K562 (cell line): ENCODE results near the gene KTN1. TPM values are rescaled to one million over a fixed set of nuclear protein-coding genes. Genes with fewer than 3 reads are reported as not detected.

ENCODE experiments used
- ATAC-seq: fragments of 200-7000 bp; cut with Tn5 transposase; 3 replicates; pipeline ENCODE4 v1.9.1; 2020; ENCODE audit warnings: moderate library complexity
- BruUV-seq: library from RNA; stranded (reverse); fragments of 400-500 nt; replicated peaks from 2 replicates; lab custom pipeline; 2021; lab: Mats Ljungman, UMichigan
- CTCF ChIA-PET: fragments of 300-600 bp; formaldehyde crosslinking; extraction: SDS; loops from one replicate; lab custom pipeline; 2021; ENCODE audit warnings: low intra/inter-chr PET ratio; lab: Yijun Ruan, JAX
- POLR2A ChIA-PET: fragments of 300-600, 350-650 bp; sonication (Branson Sonifier 250); formaldehyde crosslinking; extraction: SDS; loops from one replicate; lab custom pipeline; 2021; ENCODE audit warnings: antibody characterized with exemption, inconsistent platforms; lab: Yijun Ruan, JAX
- DNase-seq, 4 experiments: peaks; one replicate each; pipeline versions ENCODE4 v3.0.0 to v3.0.0-alpha.2; 2011 to 2018; ENCODE audit warnings: low spot score in 3 of 4, mixed read lengths in 3 of 4; ENCODE audit errors: extremely low read depth in 1 of 4
- FAIRE-seq: peaks from 2 replicates; lab custom pipeline; 2011; peaks lifted over from hg19 to GRCh38; lab: Jason Lieb, UNC
- H2AFZ ChIP-seq: 2 replicates; pipeline ENCODE4 v1.6.0; 2011; ENCODE audit warnings: low read depth, low read length, control low read depth, inconsistent platforms
- H3K27ac ChIP-seq: fragments of 200-600 bp; 3 replicates; pipeline ENCODE4 v1.8.0; 2011; ENCODE audit warnings: low read depth, mild to moderate bottlenecking, control low read depth, inconsistent platforms, low read length, moderate library complexity, mixed read lengths; ENCODE audit errors: extremely low read depth
- H3K27me3 ChIP-seq, 2 experiments: fragments of 300-600 bp in 1 of 2; 2 replicates in 1 of 2; 3 replicates in 1 of 2; pipeline versions ENCODE4 v1.6.0 to v1.8.0; 2011; ENCODE audit warnings: inconsistent platforms in 2 of 2, low read length in 2 of 2, mild to moderate bottlenecking in 1 of 2, mixed read lengths in 1 of 2, moderate library complexity in 1 of 2; ENCODE audit not compliant: control insufficient read depth in 2 of 2, insufficient read depth in 2 of 2
- H3K36me3 ChIP-seq: fragments of 300-600 bp; 3 replicates; pipeline ENCODE4 v1.8.0; 2011; ENCODE audit warnings: mild to moderate bottlenecking, low read length, inconsistent platforms; ENCODE audit not compliant: control insufficient read depth, insufficient read depth
- H3K4me1 ChIP-seq, 2 experiments: fragments of 200-600 bp in 1 of 2; replicated peaks in 1 of 2; 2 replicates in 1 of 2; 3 replicates in 1 of 2; pipeline versions ENCODE4 v1.5.1 to v1.8.0; 2011; ENCODE audit warnings: inconsistent platforms in 2 of 2, low read length in 2 of 2, mild to moderate bottlenecking in 1 of 2, mixed read lengths in 1 of 2, moderate library complexity in 1 of 2; ENCODE audit not compliant: control insufficient read depth in 2 of 2, insufficient read depth in 2 of 2
- H3K4me2 ChIP-seq: 2 replicates; pipeline ENCODE4 v1.6.1; 2011; ENCODE audit warnings: low read length, control low read depth, inconsistent platforms, mixed read lengths; ENCODE audit not compliant: insufficient read depth
- H3K4me3 ChIP-seq: fragments of 200-600 bp; sonication (generic), shearing (Covaris generic); 2 replicates; pipeline ENCODE4 v1.5.1; 2016; ENCODE audit warnings: control low read depth, inconsistent platforms
- H3K79me2 ChIP-seq: fragments of 200-600 bp; 3 replicates; pipeline ENCODE4 v1.8.0; 2011; ENCODE audit warnings: low read length, inconsistent platforms; ENCODE audit not compliant: control insufficient read depth, insufficient read depth
- H3K9ac ChIP-seq, 2 experiments: 2 replicates each; pipeline versions ENCODE4 v1.6.0 to v1.6.1; 2011; ENCODE audit warnings: low read depth in 2 of 2, low read length in 2 of 2, control low read depth in 1 of 2, inconsistent platforms in 1 of 2, mild to moderate bottlenecking in 1 of 2, mixed read lengths in 1 of 2; ENCODE audit not compliant: insufficient read depth in 1 of 2
- H3K9me1 ChIP-seq: one replicate; pipeline ENCODE4 v1.6.0; 2011; ENCODE audit warnings: inconsistent platforms, mild to moderate bottlenecking, low read length, moderate library complexity; ENCODE audit not compliant: control insufficient read depth, insufficient read depth
- H3K9me3 ChIP-seq: replicated peaks from 2 replicates; pipeline ENCODE4 v1.5.1; 2011; ENCODE audit warnings: low read depth, low read length, inconsistent platforms; ENCODE audit not compliant: control insufficient read depth, insufficient read depth
- H4K20me1 ChIP-seq: replicated peaks from 2 replicates; pipeline ENCODE4 v1.6.1; 2011; ENCODE audit warnings: low read length, inconsistent platforms, mixed read lengths; ENCODE audit not compliant: control insufficient read depth, insufficient read depth
- ARHGAP35 ChIP-seq: fragments of 450-650 bp; IDR thresholded peaks from 2 replicates; pipeline ENCODE4 v1.6.1; 2018; ENCODE audit not compliant: partially characterized antibody
- CAMTA2 ChIP-seq: fragments of 250-450 bp; sonication (Bioruptor Pico); conservative IDR thresholded peaks from 2 replicates; pipeline ENCODE4 v1.5.1; 2022
- E4F1 ChIP-seq: fragments of 250-450 bp; sonication (Bioruptor Pico); IDR thresholded peaks from 2 replicates; pipeline ENCODE4 v1.5.0; 2021; ENCODE audit warnings: mild to moderate bottlenecking, borderline replicate concordance
- GABPB1 ChIP-seq: sonication (generic); formaldehyde crosslinking; IDR thresholded peaks from 2 replicates; pipeline ENCODE4 v1.8.0; 2022; ENCODE audit warnings: mild to moderate bottlenecking, missing genetic modification reagents
- HDAC1 ChIP-seq, 2 experiments: fragments of 450-650 bp; IDR thresholded peaks; 2 replicates each; pipeline ENCODE4 v1.6.1; 2016 to 2017; ENCODE audit warnings: inconsistent platforms in 1 of 2, mild to moderate bottlenecking in 1 of 2, moderate library complexity in 1 of 2
- HMGXB4 ChIP-seq: sonication (generic); formaldehyde crosslinking; IDR thresholded peaks from 2 replicates; pipeline ENCODE4 v1.8.1; 2023; ENCODE audit warnings: mild to moderate bottlenecking, missing genetic modification reagents
- PKNOX1 ChIP-seq: fragments of 450-650 bp; IDR thresholded peaks from 2 replicates; pipeline ENCODE4 v1.6.1; 2016
- RB1 ChIP-seq: fragments of 450-650 bp; IDR thresholded peaks from 2 replicates; pipeline ENCODE4 v1.6.1; 2017; ENCODE audit warnings: low read depth, mild to moderate bottlenecking
- TRIM24 ChIP-seq, 2 experiments: fragments of 450-650 bp; IDR thresholded peaks; 2 replicates each; pipeline ENCODE4 v1.6.1; 2016
- ZNF217 ChIP-seq: sonication (generic); formaldehyde crosslinking; IDR thresholded peaks from 2 replicates; pipeline ENCODE4 v1.8.0; 2022; ENCODE audit warnings: mild to moderate bottlenecking, missing genetic modification reagents
- ZNF764 ChIP-seq: fragments of 250-450 bp; sonication (Bioruptor Pico); IDR thresholded peaks from 2 replicates; pipeline ENCODE4 v1.4.0; 2020; ENCODE audit warnings: low read depth, mild to moderate bottlenecking, moderate library complexity
- WGBS: fragments of 100-300 bp; shearing (Covaris generic); methylation state at CpG from one replicate; pipeline ENCODE4 v1.1.6; 2016; ENCODE audit warnings: low coverage, mixed read lengths; ENCODE audit not compliant: insufficient coverage; ENCODE audit errors: missing lambda C conversion rate; 5-methylcytosine and 5-hydroxymethylcytosine counted together
- in situ Hi-C: fragments of 300-500 bp; cut with MboI; formaldehyde crosslinking; loops from 4 replicates; pipeline ENCODE4 v1.15.0; 2018; ENCODE audit warnings: inconsistent platforms, mixed read lengths
- intact Hi-C: fragments of 100-400 bp; cut with micrococcal nuclease; formaldehyde crosslinking; loops from 2 replicates; pipeline ENCODE4 v1.14.2; 2022
- polyA plus RNA-seq, 8 experiments: library from polyadenylated mRNA; depleted of rRNA in 4 of 8; stranded (reverse) in 5 of 8; unstranded in 3 of 8; fragments of >200 nt; fragmentation: Nextera tagmentation in 2 of 8; fragmentation: Illumina TruSeq in 1 of 8; extraction: Ambion mirVana in 2 of 8; extraction: Trizol in 1 of 8; gene quantifications; 2 replicates each; pipeline versions ENCODE4 v1.2.1 to v1.2.3, GENCODE V29; 2011 to 2014; ENCODE audit warnings: inconsistent platforms in 1 of 8, missing spikeins in 1 of 8
- total RNA-seq, 7 experiments: library from RNA; depleted of rRNA in 6 of 7; stranded (reverse); fragments of >200 nt in 6 of 7; fragmentation: Illumina TruSeq in 2 of 7; extraction: Trizol in 2 of 7; gene quantifications; 2 replicates each; pipeline versions ENCODE4 v1.2.1 to v1.2.3, GENCODE V29; 2011 to 2021; ENCODE audit warnings: low replicate concordance in 1 of 7

Gene KTN1
- total and polyA plus RNA-seq, 9 of the 15 experiments (the other 6 are each of a cell fraction or from before 2014, with no cell fraction given) = 34.8 to 120 (median 63.6) TPM

GRCh38 chr14:55673048-55673447 is 93.0 kb downstream of the KTN1 start:
- ChIA-PET POLR2A (interaction anchor here (1.2 kb wide), 1 partner anchor 9 kb away, joined by 5 read pairs; no protein-coding TSS in a partner anchor), CTCF (no interaction called here)
- H3K27me3 ChIP-seq = no peaks in the 10 kb centered on the region
- in situ Hi-C loops = no loop called here
- 92% methylated on average over 1 of the region's 2 CpGs for WGBS
- H3K4me1 ChIP-seq = no peaks in the 10 kb centered on the region
- no peaks in the 10 kb centered on the region for H3K9me1 ChIP-seq
- no peak overlapping the region for H3K9ac ChIP-seq
- DNase-seq (no peak), FAIRE-seq (no peak), ATAC-seq (no peak)
- H3K79me2 ChIP-seq = no peaks in the 10 kb centered on the region
- intact Hi-C loops = no loop called here
- peaks cover 52% of the 10 kb centered on the region; the same call in 2 of the 3 replicates for H3K36me3 ChIP-seq
- no peak overlapping the region for H2AFZ ChIP-seq
- H4K20me1 ChIP-seq = no peaks in the 10 kb centered on the region
- no peak overlapping the region for H3K4me3 ChIP-seq
- TF ChIP-seq ZNF217 (CRISPR knock-in tag) = no peak
- no peak for TF ChIP-seq CAMTA2 (CRISPR knock-in tag)
- TF ChIP-seq ARHGAP35 = no peak
- TF ChIP-seq HDAC1 (IDR thresholded peaks at IDR 0.05) = no peak
- H3K4me2 ChIP-seq = no peak overlapping the region
- BruUV-seq = no TSS peak
- H3K27ac ChIP-seq = no peak overlapping the region
- H3K9me3 ChIP-seq = no peaks in the 10 kb centered on the region

- in situ Hi-C loops (no loop called here), intact Hi-C loops (no loop called here)
- Histone ChIP-seq H3K36me3 (peaks cover 43% of the 10 kb centered on the region), H3K79me2 (no peaks in the 10 kb centered on the region), H4K20me1 (no peaks in the 10 kb centered on the region), H3K27me3 (no peaks in the 10 kb centered on the region), H3K4me3 (no peak overlapping the region), H3K9me1 (no peaks in the 10 kb centered on the region), H3K9me3 (no peaks in the 10 kb centered on the region), H3K9ac (no peak overlapping the region), H3K4me2 (no peak overlapping the region), H2AFZ (no peak overlapping the region), H3K4me1 (no peaks in the 10 kb centered on the region), H3K27ac (no peak overlapping the region)
- no peak for ATAC-seq
- 100% methylated on average over 2 of the region's 2 CpGs for WGBS
- ChIA-PET CTCF (no interaction called here), POLR2A (interaction anchor here (1.6 kb wide), 1 partner anchor 7 kb away, joined by 5 read pairs; no protein-coding TSS in a partner anchor)
- FAIRE-seq = no peak
- no TSS peak for BruUV-seq
- DNase-seq = no peak
- TF ChIP-seq RB1 (no peak), TRIM24 (IDR thresholded peaks at IDR 0.05) (no peak), ZNF764 (CRISPR knock-in tag) (no peak), E4F1 (CRISPR knock-in tag) (no peak), GABPB1 (no peak), HMGXB4 (no peak), PKNOX1 (no peak)
These were observed 101.1 kb downstream of the KTN1 start for GRCh38 chr14:55681096-55681495.
